22Rv1 (cell line): ENCODE measurements around the gene GLT8D2.

ENCODE experiments used
- ZFX ChIP-seq: fragments of 450-650 bp; IDR thresholded peaks from 2 replicates; pipeline ENCODE4 v1.6.1; 2017; ENCODE audit warnings: antibody characterized with exemption, borderline replicate concordance
- TF ChIP-seq, protein P1 (sequence below): fragments of 450-650 bp; IDR thresholded peaks from 2 replicates; pipeline ENCODE4 v1.5.1; 2017; ENCODE audit warnings: mild to moderate bottlenecking

- TF ChIP-seq, protein P1, sequence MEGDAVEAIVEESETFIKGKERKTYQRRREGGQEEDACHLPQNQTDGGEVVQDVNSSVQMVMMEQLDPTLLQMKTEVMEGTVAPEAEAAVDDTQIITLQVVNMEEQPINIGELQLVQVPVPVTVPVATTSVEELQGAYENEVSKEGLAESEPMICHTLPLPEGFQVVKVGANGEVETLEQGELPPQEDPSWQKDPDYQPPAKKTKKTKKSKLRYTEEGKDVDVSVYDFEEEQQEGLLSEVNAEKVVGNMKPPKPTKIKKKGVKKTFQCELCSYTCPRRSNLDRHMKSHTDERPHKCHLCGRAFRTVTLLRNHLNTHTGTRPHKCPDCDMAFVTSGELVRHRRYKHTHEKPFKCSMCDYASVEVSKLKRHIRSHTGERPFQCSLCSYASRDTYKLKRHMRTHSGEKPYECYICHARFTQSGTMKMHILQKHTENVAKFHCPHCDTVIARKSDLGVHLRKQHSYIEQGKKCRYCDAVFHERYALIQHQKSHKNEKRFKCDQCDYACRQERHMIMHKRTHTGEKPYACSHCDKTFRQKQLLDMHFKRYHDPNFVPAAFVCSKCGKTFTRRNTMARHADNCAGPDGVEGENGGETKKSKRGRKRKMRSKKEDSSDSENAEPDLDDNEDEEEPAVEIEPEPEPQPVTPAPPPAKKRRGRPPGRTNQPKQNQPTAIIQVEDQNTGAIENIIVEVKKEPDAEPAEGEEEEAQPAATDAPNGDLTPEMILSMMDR = no peak
- no peak for TF ChIP-seq ZFX
Observed at GRCh38 chr12:104097954-104098353, 48.0 kb upstream of the GLT8D2 start.
